ENCODE measurements around the gene KRT27. TPM values are rescaled to one million over a fixed set of nuclear protein-coding genes. Genes with fewer than 3 reads are reported as not detected.

KRT27 gene
- total RNA-seq, 1 experiment from 2014 or later: not detected

GRCh38 chr17:40813804-40814203 lies 31.5 kb upstream of the KRT27 start:
- H3K4me3 Mint-ChIP-seq (ENCODE audit: low read depth, unreplicated experiment): no peak overlapping the region
- H3K4me1 Mint-ChIP-seq (ENCODE audit: low read depth, unreplicated experiment): peaks cover 33% of the 10 kb centered on the region
- no peak for DNase-seq
- peaks cover 24% of the 10 kb centered on the region for H3K36me3 Mint-ChIP-seq (ENCODE audit: insufficient read depth, unreplicated experiment)
- no peak for TF ChIP-seq CTCF (IDR thresholded peaks at IDR 0.05; ENCODE audit: unreplicated experiment)
- CTCF ChIA-PET: no interaction called here
- H3K9me3 Mint-ChIP-seq (ENCODE audit: low read depth, unreplicated experiment): no peaks in the 10 kb centered on the region
- intact Hi-C loops (cut with micrococcal nuclease; ENCODE audit: unreplicated experiment): no loop called here
- no TSS peak for BruUV-seq (replicated peaks)
- peaks cover 24% of the 10 kb centered on the region for H3K27me3 Mint-ChIP-seq (ENCODE audit: unreplicated experiment)
- H3K27ac Mint-ChIP-seq (ENCODE audit: unreplicated experiment): no peak overlapping the region

- Mint-ChIP-seq H3K27me3 (ENCODE audit: unreplicated experiment) (peaks cover 36% of the 10 kb centered on the region), H3K36me3 (ENCODE audit: insufficient read depth, unreplicated experiment) (peaks cover 12% of the 10 kb centered on the region), H3K9me3 (ENCODE audit: low read depth, unreplicated experiment) (no peaks in the 10 kb centered on the region), H3K4me1 (ENCODE audit: low read depth, unreplicated experiment) (peaks cover 30% of the 10 kb centered on the region), H3K4me3 (ENCODE audit: low read depth, unreplicated experiment) (no peak overlapping the region), H3K27ac (ENCODE audit: unreplicated experiment) (no peak overlapping the region)
- intact Hi-C loops (cut with micrococcal nuclease; ENCODE audit: unreplicated experiment): no loop called here
- DNase-seq: no peak
- CTCF ChIA-PET: interaction anchor here (0.8 to 1.1 kb wide), 5 partner anchors 9 to 1062 kb away, joined by 3 to 8 read pairs (median 4); partner anchors contain the start of gene KRT222
- no peak for TF ChIP-seq CTCF (IDR thresholded peaks at IDR 0.05; ENCODE audit: unreplicated experiment)
- no TSS peak for BruUV-seq (replicated peaks)
Measured at GRCh38 chr17:40812639-40813038, 30.3 kb upstream of the KRT27 start.

GRCh38 chr17:40810494-40810893 lies 28.1 kb upstream of the KRT27 start:
- no peak for TF ChIP-seq CTCF (IDR thresholded peaks at IDR 0.05; ENCODE audit: unreplicated experiment)
- Mint-ChIP-seq H3K9me3 (ENCODE audit: low read depth, unreplicated experiment) (no peaks in the 10 kb centered on the region), H3K36me3 (ENCODE audit: insufficient read depth, unreplicated experiment) (no peaks in the 10 kb centered on the region), H3K27me3 (ENCODE audit: unreplicated experiment) (peaks cover 50% of the 10 kb centered on the region), H3K27ac (ENCODE audit: unreplicated experiment) (peak overlapping the region; percentile 0), H3K4me3 (ENCODE audit: low read depth, unreplicated experiment) (peak overlapping the region; percentile 21), H3K4me1 (ENCODE audit: low read depth, unreplicated experiment) (peaks cover 21% of the 10 kb centered on the region)
- CTCF ChIA-PET: interaction anchor here (0.9 to 1.7 kb wide), 7 partner anchors 32 to 738 kb away, joined by 3 to 7 read pairs (median 4); no protein-coding TSS in a partner anchor
- DNase-seq: no peak
- intact Hi-C loops (cut with micrococcal nuclease; ENCODE audit: unreplicated experiment): no loop called here
- BruUV-seq (replicated peaks): no TSS peak

GRCh38 chr17:40809721-40810421 lies 27.5 kb upstream of the KRT27 start:
- H3K9me3 Mint-ChIP-seq (ENCODE audit: low read depth, unreplicated experiment): peaks cover 3% of the 10 kb centered on the region
- H3K4me3 Mint-ChIP-seq (ENCODE audit: low read depth, unreplicated experiment): no peak overlapping the region
- no peak for DNase-seq
- CTCF ChIA-PET: interaction anchor here (0.5 to 1.7 kb wide), 5 partner anchors 9 to 925 kb away, joined by 3 to 6 read pairs (median 5); no protein-coding TSS in a partner anchor
- TF ChIP-seq CTCF (IDR thresholded peaks at IDR 0.05; ENCODE audit: unreplicated experiment): no peak
- H3K4me1 Mint-ChIP-seq (ENCODE audit: low read depth, unreplicated experiment): peaks cover 21% of the 10 kb centered on the region
- peaks cover 57% of the 10 kb centered on the region for H3K27me3 Mint-ChIP-seq (ENCODE audit: unreplicated experiment)
- intact Hi-C loops (cut with micrococcal nuclease; ENCODE audit: unreplicated experiment): no loop called here
- BruUV-seq (replicated peaks): no TSS peak
- no peak overlapping the region for H3K27ac Mint-ChIP-seq (ENCODE audit: unreplicated experiment)
- H3K36me3 Mint-ChIP-seq (ENCODE audit: insufficient read depth, unreplicated experiment): no peaks in the 10 kb centered on the region

Measured in Calu3 (cell line).